Colonic mucosa (tissue), 4 donors: Measurements from ENCODE around the gene PIM3. TPM values are rescaled to one million over a fixed set of nuclear protein-coding genes. Genes with fewer than 3 reads are reported as not detected.

Experiments used
- DNase-seq: peaks from one replicate; pipeline ENCODE4 v3.0.0-alpha.2; 2020
- H3K27ac ChIP-seq: fragments of 200-600 bp; one replicate; pipeline ENCODE4 v1.8.0; 2021
- H3K27me3 ChIP-seq: fragments of 200-600 bp; one replicate; pipeline ENCODE4 v1.8.0; 2021
- H3K36me3 ChIP-seq: fragments of 200-600 bp; one replicate; pipeline ENCODE4 v1.8.0; 2021
- H3K4me1 ChIP-seq: fragments of 200-600 bp; one replicate; pipeline ENCODE4 v1.8.0; 2021; ENCODE audit warnings: mild to moderate bottlenecking
- H3K4me3 ChIP-seq: fragments of 200-600 bp; one replicate; pipeline ENCODE4 v1.8.0; 2021
- H3K9ac ChIP-seq, 2 donors: one replicate each; pipeline ENCODE4 v1.7.0; 2013; ENCODE audit warnings: control low read depth in 2 of 2, low read depth in 2 of 2, low read length in 2 of 2
- H3K9me3 ChIP-seq: fragments of 200-600 bp; one replicate; pipeline ENCODE4 v1.8.0; 2021
- intact Hi-C: fragments of 100-400 bp; cut with DNase I; formaldehyde crosslinking; loops from one replicate; pipeline ENCODE4 v1.14.1; 2022
- total RNA-seq, 2 donors: library from RNA; stranded (reverse); fragmentation: NEBNext Ultra II Directional in 1 of 2; extraction: Animal tissue kit (Norgen Biotek cat#: 25700) in 1 of 2; gene quantifications; one replicate each; pipeline ENCODE4 v1.2.1, GENCODE V29; 2021
- TF ChIP-seq, protein P1 (sequence below): fragments of 200-600 bp; IDR thresholded peaks from one replicate; pipeline ENCODE4 v1.8.0; 2022; ENCODE audit warnings: antibody characterized with exemption, mild to moderate bottlenecking
- donor health status: healthy.
- donor health status: DM: no; HTN: no; CAD: no.
- donor health status: DM: no; HTN: no; CAD: no.

Gene PIM3
- total RNA-seq, 2 donors from 2014 or later = 65.6 to 74.4 TPM

DNA sequence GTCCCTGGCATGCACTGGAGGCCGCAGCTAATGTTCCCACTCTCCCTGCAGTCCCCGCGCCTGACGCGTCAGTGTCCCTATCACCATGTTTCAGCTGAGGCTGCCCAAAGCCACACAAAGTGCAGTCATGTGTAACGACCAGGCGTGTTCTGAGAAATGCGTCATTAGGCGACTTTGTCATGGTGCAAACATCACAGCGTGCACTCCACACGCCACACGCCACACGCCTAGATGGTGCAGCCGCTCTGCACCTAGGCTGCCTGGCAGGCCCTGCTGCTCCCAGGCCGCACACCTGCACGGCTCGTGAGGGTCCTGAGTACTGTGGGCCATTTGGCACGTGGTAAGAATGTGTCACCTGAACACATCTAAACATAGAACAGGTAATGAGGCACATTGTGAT, 39.7 kb upstream of the PIM3 start:
- Histone ChIP-seq H3K27me3 (no peaks in the 10 kb centered on the region), H3K36me3 (no peaks in the 10 kb centered on the region), H3K4me3 (no peak overlapping the region), H3K9ac (no peak overlapping the region), H3K4me1 (no peaks in the 10 kb centered on the region), H3K27ac (no peak overlapping the region), H3K9me3 (no peaks in the 10 kb centered on the region)
- TF ChIP-seq, protein P1, sequence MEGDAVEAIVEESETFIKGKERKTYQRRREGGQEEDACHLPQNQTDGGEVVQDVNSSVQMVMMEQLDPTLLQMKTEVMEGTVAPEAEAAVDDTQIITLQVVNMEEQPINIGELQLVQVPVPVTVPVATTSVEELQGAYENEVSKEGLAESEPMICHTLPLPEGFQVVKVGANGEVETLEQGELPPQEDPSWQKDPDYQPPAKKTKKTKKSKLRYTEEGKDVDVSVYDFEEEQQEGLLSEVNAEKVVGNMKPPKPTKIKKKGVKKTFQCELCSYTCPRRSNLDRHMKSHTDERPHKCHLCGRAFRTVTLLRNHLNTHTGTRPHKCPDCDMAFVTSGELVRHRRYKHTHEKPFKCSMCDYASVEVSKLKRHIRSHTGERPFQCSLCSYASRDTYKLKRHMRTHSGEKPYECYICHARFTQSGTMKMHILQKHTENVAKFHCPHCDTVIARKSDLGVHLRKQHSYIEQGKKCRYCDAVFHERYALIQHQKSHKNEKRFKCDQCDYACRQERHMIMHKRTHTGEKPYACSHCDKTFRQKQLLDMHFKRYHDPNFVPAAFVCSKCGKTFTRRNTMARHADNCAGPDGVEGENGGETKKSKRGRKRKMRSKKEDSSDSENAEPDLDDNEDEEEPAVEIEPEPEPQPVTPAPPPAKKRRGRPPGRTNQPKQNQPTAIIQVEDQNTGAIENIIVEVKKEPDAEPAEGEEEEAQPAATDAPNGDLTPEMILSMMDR = no peak
- intact Hi-C loops = loop anchor here (10.0 kb wide), 1 partner anchor 224 kb away; no protein-coding TSS in a partner anchor
- DNase-seq = no peak

DNA sequence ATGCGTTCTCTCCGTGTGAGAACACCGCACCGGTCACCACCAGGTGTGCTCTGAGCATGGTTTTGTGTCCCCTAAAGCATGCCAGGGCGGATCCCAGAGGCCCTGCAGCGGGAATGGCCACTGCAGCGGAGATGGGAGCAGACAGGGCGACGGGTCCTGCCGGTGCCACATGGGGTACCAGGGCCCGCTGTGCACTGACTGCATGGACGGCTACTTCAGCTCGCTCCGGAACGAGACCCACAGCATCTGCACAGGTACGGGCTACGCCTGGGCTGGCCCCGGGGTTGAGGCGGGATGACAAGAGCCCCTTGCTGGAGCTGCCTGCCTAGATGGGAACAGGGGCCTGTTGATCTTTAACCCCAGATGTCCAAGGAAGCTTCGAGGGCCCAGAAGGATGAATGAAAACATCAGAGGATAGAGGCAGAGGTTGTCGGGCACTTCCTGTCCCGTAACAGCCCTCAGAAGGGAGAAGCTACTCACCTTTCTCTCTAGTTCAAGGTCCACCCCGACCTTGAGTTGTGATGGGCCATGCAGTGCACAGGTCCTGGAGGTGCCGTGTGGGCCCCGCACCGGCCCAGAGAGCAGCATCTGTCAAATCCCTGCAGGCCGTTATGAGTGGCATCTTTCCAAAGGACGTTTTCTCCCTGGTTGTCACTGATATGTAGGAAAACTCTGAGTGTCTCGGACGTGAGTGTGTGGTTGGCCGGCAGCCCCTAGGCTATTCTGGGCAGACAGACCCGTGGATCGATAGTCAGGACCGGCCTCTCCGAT, 38.9 kb upstream of the PIM3 start:
- Histone ChIP-seq H3K4me3 (no peak overlapping the region), H3K9me3 (no peaks in the 10 kb centered on the region), H3K4me1 (no peaks in the 10 kb centered on the region), H3K27ac (no peak overlapping the region), H3K9ac (no peak overlapping the region), H3K36me3 (no peaks in the 10 kb centered on the region), H3K27me3 (no peaks in the 10 kb centered on the region)
- intact Hi-C loops = loop anchor here (10.0 kb wide), 1 partner anchor 223 kb away; no protein-coding TSS in a partner anchor
- DNase-seq = no peak
- TF ChIP-seq, protein P1 = no peak

DNA sequence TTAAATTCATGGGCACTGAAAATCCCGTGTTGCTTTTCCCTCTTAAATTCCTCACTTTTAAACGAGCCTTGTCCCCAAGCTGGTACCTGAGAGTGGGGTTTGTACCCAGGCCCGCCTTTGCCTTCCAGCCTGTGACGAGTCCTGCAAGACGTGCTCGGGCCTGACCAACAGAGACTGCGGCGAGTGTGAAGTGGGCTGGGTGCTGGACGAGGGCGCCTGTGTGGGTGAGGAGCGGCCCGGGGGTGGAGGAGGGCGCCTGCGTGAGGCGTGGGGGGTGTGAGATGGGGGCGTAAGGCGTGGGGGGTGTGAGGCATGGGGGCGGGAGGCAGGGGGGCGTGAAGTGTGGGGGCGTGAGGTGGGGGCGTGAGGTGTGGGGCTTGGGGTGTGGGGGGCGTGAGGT, 38.1 kb upstream of the PIM3 start:
- no peaks in the 10 kb centered on the region for H3K4me1 ChIP-seq
- H3K36me3 ChIP-seq = no peaks in the 10 kb centered on the region
- TF ChIP-seq, protein P1 = no peak
- H3K9me3 ChIP-seq = no peaks in the 10 kb centered on the region
- H3K4me3 ChIP-seq = no peak overlapping the region
- no peak overlapping the region for H3K9ac ChIP-seq
- no peak overlapping the region for H3K27ac ChIP-seq
- intact Hi-C loops = loop anchor here (10.0 kb wide), 1 partner anchor 222 kb away; no protein-coding TSS in a partner anchor
- no peaks in the 10 kb centered on the region for H3K27me3 ChIP-seq
- DNase-seq = no peak

DNA sequence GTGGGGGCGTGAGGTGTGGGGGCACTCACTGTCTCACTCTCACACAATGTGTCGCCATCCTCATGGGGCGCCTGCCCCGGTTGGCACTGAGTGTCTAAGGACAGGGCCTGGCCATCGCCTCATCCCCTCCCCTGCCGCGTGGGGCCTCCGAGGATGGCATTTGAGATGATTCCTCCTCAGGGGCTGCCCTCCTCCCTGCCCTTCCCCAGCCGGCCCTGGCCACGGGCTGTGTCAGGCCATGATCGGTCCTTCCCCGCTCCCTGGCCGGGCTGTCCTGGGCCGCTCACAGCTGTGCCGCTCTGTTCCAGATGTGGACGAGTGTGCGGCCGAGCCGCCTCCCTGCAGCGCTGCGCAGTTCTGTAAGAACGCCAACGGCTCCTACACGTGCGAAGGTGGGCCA, 37.6 kb upstream of the PIM3 start:
- H3K4me1 ChIP-seq = no peaks in the 10 kb centered on the region
- TF ChIP-seq, protein P1 = no peak
- no peak overlapping the region for H3K4me3 ChIP-seq
- no peaks in the 10 kb centered on the region for H3K27me3 ChIP-seq
- no peaks in the 10 kb centered on the region for H3K9me3 ChIP-seq
- H3K27ac ChIP-seq = no peak overlapping the region
- no peaks in the 10 kb centered on the region for H3K36me3 ChIP-seq
- intact Hi-C loops = loop anchor here (10.0 kb wide), 1 partner anchor 222 kb away; no protein-coding TSS in a partner anchor
- no peak for DNase-seq
- H3K9ac ChIP-seq = no peak overlapping the region

DNA sequence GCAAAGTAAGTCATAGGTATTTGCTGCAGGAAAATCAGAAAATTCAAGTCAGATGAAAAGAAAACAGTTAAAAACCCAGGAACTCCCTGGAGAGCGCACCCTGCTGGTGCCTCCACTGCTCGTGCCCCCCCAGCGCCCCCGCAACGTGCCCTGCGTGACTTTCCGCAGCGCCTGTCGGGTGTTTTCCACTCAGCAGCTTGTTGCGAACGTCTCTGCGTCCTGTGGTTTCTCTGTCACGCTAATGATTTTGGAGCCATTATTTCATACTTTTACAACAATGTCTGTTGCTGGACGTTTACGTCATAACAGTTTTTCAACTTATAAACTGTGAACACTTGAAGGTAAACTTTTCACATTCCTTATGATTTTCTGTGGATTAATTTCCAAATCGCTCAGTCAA, 37.1 kb upstream of the PIM3 start:
- Histone ChIP-seq H3K27me3 (no peaks in the 10 kb centered on the region), H3K4me1 (no peaks in the 10 kb centered on the region), H3K36me3 (no peaks in the 10 kb centered on the region), H3K4me3 (no peak overlapping the region), H3K27ac (no peak overlapping the region), H3K9me3 (no peaks in the 10 kb centered on the region), H3K9ac (no peak overlapping the region)
- DNase-seq = no peak
- intact Hi-C loops = loop anchor here (10.0 kb wide), 1 partner anchor 221 kb away; no protein-coding TSS in a partner anchor
- TF ChIP-seq, protein P1 = no peak
